Non-pigmented ciliary epithelial cell (primary cell): ENCODE data around the gene ZCCHC9.
A peak's percentile ranks its signal among the peaks of the same experiment; 100 is the strongest.
"Not testable (repeated sequence)": the region's sequence is repeated elsewhere in the genome, so short reads cannot be mapped to it uniquely, and the experiment has no call there.

Experiments
- DNase-seq: peaks from one replicate; pipeline ENCODE4 v3.0.0-alpha.2; 2010; ENCODE audit warnings: low read depth

ZCCHC9 gene, protein sequence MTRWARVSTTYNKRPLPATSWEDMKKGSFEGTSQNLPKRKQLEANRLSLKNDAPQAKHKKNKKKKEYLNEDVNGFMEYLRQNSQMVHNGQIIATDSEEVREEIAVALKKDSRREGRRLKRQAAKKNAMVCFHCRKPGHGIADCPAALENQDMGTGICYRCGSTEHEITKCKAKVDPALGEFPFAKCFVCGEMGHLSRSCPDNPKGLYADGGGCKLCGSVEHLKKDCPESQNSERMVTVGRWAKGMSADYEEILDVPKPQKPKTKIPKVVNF

GRCh38 chr5:81301271-81302015 lies at the start of gene ZCCHC9:
ZCCHC9 (plus strand) TSS chr5:81301587; CDS start chr5:81304758, 3,171 bp downstream.
- peak; percentile 81 for DNase-seq

- no peak for DNase-seq
These were observed 49.5 kb upstream of the ZCCHC9 start for GRCh38 chr5:81251922-81252321.

GRCh38 chr5:81252904-81253303 lies 48.5 kb upstream of the ZCCHC9 start:
- DNase-seq: no peak

DNA sequence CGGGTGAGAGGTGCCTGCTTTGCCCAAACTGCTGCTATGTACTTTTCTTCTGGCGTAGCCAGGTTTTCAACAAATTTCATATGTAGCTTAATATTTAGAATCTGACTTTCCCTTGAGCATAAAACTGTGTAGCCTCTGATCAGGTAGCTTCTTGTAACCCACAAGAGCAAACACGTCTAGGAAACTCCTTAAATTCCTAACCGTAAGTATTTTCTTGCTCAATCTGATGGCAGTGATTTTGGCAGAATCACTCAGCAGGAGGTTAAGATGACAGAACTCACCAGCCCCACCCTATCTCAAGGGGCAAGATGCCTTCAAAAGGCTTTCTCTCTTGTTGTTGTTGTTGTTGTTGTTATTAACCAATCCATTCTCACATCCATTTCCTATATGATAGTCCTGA lies 47.5 kb upstream of the ZCCHC9 start:
- DNase-seq: no peak

DNA sequence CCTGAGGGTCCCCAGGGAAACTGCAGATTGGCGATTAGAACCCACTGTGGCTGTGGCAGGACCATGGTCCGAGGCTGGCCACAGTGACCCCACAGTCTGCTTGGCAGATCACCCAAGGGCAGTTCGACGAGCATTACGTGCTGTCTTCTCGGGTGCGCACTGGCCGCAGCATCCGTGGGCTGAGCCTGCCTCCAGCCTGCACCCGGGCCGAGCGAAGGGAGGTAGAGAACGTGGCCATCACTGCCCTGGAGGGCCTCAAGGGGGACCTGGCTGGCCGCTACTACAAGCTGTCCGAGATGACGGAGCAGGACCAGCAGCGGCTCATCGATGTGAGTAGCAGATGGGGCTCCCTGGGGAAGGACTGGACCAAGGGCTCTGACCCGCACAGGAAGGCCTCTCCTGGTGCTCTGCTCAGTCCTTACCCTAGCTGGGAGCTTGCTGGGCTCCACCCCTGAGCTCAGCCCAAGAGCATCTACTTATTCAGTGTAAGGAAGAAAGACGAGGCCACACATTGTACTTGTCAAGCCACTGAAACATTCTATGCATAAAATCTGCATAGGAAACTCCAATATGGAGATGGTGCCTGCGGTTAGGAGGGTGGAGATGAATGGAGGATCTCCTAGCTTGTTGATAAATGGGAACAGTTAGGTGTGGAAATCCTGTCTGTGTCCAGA lies 46.4 kb upstream of the ZCCHC9 start:
- DNase-seq: no peak

DNA sequence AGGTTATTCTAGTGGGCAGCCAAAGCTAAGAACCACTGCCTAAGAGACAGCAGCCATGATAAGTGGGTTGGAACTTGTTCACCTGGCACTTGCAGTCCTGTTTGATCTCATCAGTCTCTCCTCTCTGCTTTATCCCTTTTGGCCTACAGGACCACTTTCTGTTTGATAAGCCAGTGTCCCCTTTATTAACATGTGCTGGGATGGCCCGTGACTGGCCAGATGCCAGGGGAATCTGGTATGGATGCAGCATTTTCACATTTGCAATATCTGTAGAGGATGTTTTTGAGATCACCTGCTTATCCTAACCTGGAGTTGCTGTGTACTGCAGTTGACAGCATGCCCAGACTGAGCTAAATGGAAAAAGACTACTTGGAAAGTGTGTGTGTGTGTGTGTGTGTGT lies 44.6 kb upstream of the ZCCHC9 start:
- no peak for DNase-seq

- not testable (repeated sequence) for DNase-seq
These were observed 38.6 kb upstream of the ZCCHC9 start for GRCh38 chr5:81262796-81263195.

DNA sequence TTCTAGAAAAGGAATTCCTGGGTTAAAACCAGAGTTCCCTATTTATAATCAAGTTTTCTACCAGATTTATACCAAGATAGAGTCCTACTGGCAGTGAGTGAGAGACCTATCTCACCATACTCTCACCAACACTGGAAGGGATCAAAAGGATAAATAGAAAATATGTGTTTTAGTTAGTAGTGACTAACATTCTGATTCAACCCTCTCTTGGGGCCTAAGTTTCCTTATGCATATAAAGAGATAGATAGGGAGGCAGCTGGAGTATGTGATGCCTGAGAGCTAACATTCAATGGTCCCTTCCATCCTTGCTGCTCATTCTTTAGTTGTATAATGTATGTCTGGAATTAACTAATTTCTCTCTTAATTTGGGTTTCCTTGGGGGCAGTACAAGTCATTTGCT lies 36.3 kb upstream of the ZCCHC9 start:
- DNase-seq: no peak

DNA sequence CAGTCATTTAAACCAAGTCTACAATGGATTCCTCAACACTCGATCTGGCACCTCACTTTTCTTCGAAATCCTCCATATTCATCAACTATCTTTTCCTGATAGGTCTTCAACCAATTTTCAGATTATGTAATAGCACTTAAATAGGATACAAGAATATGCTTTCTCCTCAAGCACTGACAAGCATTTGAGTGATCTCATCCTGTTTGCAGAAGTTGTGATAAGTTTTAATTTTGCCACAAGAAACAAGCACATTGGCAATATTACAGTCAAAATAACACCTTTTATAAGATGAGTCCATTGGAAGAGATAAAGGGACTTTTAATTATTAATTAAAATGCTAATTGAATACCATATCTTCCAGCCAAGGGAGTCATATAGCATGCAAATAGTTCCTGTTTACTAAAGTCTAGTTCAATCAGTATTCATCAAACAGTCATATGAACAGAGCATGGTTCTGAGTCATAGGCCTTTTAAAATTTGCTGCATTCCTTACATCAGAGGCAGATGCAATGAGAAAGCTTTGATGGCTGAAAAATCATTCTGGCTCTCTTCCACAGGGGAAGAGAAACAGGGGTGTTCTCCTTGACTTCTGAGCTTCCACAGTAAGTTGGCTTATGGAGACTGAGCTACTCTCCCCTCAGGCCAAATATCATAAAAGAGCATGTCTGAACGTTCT lies 32.7 kb upstream of the ZCCHC9 start:
- DNase-seq: peak; percentile 61

DNA sequence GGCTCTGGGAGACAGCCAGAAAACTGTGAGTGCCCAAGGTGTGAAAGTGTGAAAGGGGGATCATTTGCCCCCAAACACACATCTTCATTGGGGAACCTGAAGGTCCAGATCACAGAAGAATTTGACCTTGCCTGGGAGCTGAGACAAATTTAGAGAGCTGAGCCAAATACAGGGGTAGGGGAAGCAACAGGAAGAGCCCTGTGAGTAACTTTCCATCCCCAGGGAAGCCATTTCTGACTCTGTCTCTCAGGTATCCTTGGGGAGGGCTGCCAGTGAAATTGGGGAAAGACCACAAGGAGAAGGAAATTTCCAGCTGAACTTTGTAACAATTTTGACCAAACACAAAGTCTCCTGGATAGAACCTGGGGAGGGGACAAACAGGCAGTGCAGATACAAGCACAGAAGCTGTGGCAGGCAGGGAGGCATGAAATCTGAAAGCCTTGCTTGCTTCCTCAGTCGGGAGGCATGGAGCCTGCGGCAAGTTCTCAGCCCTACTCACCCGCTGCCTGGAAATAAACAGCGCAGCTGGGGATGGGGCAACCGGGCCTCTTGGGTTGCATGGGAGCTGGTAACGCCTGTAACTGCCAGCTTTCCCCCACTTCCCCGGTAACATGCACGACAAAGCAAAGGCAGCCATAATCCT lies 31.5 kb upstream of the ZCCHC9 start:
- DNase-seq: no peak

GRCh38 chr5:81270394-81271027 lies 30.9 kb upstream of the ZCCHC9 start:
- not testable (repeated sequence) for DNase-seq

DNA sequence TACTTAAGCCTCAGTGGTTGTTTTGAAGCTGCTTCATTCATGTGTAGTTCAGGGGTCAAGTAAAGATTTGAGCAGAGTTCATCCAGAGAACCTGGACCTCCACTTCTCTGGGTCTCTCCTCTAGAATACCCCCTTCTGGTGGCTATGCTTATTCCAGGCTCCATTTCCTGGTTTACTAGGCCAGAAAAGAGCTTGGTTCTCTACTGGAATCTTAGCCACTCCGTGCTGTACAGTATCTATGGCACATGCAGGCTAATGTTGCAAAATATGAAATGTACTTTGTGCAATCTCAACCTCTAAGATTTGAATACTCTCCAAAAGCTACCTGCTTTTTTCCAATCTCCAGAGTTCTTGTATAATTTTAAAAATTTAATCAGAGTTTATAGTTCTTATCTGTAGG lies 17.4 kb upstream of the ZCCHC9 start:
- no peak for DNase-seq

DNA sequence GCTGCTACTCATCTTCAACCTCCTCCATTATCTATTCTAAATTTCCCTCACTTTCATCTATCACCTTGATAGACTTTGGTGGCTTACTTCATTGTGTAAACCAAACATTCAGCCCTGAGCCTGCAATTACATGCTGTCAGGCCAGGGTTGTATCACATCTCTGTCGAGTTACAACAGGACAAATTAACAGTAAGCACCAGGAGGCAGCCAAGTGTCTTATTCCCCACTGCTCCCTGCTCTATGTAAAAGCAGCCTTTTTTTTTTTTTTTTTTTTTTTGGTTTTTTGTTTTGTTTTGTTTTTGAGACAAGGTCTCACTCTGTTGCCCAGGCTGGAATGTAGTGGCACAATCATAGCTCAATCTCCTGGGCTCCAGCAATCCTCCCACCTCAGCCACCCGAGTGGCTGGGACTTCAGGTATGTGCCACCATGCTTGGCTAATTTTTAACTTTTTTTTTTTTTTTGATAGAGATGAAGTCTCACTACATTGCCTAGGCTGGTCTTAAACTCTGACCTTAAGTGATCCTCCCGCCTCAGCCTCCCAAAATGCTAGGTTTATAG lies 15.2 kb upstream of the ZCCHC9 start:
- DNase-seq: no peak

DNA sequence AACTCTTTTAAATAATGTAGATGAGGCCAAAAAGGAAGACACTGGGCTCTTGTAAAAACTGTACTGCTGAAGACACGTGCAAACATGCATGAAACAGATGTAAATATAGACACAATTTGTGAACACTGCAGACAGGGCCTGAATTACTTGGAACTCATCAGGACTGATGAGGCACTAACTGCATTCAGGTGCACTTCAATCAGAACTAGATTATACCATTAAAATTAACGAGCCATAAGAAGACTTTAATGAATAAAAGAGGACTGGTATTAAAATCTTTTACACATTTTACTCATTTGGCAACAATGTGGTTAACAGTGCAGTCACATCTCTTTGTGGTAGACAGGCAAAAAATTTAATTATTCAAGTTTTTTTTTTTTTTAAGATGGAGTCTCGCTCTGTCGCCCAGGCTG lies 13.4 kb upstream of the ZCCHC9 start:
- DNase-seq: no peak

DNA sequence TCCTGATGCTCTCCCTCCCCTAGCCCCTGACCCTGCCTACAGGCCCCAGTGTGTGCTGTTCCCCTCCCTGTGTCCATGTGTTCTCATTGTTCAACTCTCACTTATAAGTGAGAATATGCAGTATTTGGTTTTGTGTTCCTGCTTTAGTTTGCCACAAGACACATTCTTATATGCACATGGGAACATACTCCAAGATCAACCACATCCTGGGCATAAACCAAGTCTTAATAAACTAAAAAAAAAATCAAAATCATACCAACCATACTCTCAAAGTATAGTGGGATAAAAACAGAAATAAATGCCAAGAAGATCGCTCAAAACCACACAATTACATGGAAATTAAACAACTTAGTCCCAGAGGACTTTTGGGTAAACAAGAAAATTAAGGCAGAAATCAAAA lies 11.2 kb upstream of the ZCCHC9 start:
- no peak for DNase-seq

- DNase-seq: no peak
These were observed 9.3 kb upstream of the ZCCHC9 start for GRCh38 chr5:81292130-81292529.

GRCh38 chr5:81294021-81294420 lies 7.4 kb upstream of the ZCCHC9 start:
- not testable (repeated sequence) for DNase-seq

GRCh38 chr5:81297531-81297930 lies 3.9 kb upstream of the ZCCHC9 start:
- no peak for DNase-seq

DNA sequence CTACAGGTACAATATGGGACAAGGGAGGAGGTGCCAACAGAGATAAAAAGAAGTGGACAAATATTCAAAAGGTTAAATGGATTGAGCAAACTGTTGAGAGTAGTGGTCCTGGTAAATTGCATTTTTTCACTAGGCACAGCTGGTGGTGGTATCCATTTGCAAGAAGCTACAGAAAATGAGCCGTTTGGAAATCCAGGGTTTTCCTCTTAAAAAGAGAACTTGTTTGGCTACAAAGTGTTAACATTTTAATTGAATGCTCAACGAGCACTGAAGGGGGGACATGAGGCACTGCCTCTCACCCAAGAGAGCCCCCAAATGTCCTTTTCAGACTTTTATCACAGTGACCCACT lies 491 bp upstream of the ZCCHC9 start:
- no peak for DNase-seq

DNA sequence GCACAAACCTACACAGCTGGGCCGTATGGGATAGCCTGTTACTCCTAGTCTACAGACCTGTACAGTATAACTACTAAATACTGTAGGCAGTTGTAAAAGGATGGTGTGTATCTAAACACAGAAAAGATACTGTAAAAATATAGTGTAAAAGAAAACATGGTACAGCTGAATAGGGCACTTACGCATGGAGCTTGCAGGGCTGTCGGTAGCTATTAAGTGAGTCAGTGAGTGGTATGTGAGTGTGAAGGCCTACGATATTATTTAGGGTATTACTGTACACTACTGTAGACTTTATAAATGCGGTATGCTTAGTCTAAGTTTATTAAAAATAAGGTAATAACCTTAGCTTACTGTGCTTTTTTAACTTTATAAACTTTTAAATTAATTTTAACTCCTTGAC lies 1.2 kb downstream of the ZCCHC9 start:
- DNase-seq: no peak

GRCh38 chr5:81303563-81303962 lies 2.2 kb downstream of the ZCCHC9 start:
- peak; percentile 84 for DNase-seq
